ENCODE measurements around the gene PVR. TPM values are rescaled to one million over a fixed set of nuclear protein-coding genes. Genes with fewer than 3 reads are reported as not detected.

The PVR gene
- total and polyA plus RNA-seq, 4 donors: 11.4 to 49.0 (median 32.1) TPM

GRCh38 chr19:44613295-44614178 is 30.2 kb upstream of the PVR start, which contains the start of gene IGSF23:
Gene IGSF23, plus strand, starts transcription at chr19:44613563. Its CDS starts 83 bp downstream, at chr19:44613646.
- peak; percentile 45 for DNase-seq (ENCODE audit: low spot score)
- Histone ChIP-seq H3K27me3 (ENCODE audit: control insufficient read depth in 4 of 4, insufficient read depth in 4 of 4, low read length in 3 of 4) (no peaks in the 10 kb centered on the region), H3K27ac (ENCODE audit: low read depth in 1 of 2, low read length in 2 of 2) (peak within 1 kb of the TSS; percentile 68 to 89), H3K9me3 (ENCODE audit: control insufficient read depth in 4 of 4, low read length in 3 of 4) (no peaks in the 10 kb centered on the region), H3K36me3 (ENCODE audit: control insufficient read depth in 4 of 4, insufficient read depth in 3 of 4, low read depth in 1 of 4, low read length in 3 of 4) (no peaks in the 10 kb centered on the region), H3K4me1 (ENCODE audit: control insufficient read depth in 4 of 4, insufficient read depth in 4 of 4, low read length in 3 of 4) (peaks cover 0 to 50% (median 34%) of the 10 kb centered on the region in 4 donors), H3K4me3 (ENCODE audit: low read depth in 1 of 3, low read length in 3 of 3) (peak within 1 kb of the TSS in 2 of 3 donors; percentile 44 to 74), H3K9ac (ENCODE audit: low read depth in 1 of 2, low read length in 2 of 2) (peak within 1 kb of the TSS in 1 of 2 donors; percentile 87)
- WGBS: 50% methylated on average over 25 of the region's 25 CpGs
- no peak for TF ChIP-seq MAX (IDR thresholded peaks at IDR 0.05)
- TF ChIP-seq, protein P1, sequence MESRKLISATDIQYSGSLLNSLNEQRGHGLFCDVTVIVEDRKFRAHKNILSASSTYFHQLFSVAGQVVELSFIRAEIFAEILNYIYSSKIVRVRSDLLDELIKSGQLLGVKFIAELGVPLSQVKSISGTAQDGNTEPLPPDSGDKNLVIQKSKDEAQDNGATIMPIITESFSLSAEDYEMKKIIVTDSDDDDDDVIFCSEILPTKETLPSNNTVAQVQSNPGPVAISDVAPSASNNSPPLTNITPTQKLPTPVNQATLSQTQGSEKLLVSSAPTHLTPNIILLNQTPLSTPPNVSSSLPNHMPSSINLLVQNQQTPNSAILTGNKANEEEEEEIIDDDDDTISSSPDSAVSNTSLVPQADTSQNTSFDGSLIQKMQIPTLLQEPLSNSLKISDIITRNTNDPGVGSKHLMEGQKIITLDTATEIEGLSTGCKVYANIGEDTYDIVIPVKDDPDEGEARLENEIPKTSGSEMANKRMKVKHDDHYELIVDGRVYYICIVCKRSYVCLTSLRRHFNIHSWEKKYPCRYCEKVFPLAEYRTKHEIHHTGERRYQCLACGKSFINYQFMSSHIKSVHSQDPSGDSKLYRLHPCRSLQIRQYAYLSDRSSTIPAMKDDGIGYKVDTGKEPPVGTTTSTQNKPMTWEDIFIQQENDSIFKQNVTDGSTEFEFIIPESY (IDR thresholded peaks at IDR 0.05): no peak
- TF ChIP-seq HNF4G (IDR thresholded peaks at IDR 0.05): peak; percentile 96
- peak; percentile 71 to 81 for TF ChIP-seq RXRA (IDR thresholded peaks at IDR 0.05)
- no peak for TF ChIP-seq GABPA (IDR thresholded peaks at IDR 0.05 in 1 of 2, conservative IDR thresholded peaks at IDR 0.05 in 1 of 2)
- TF ChIP-seq FOXA1 (IDR thresholded peaks at IDR 0.05): no peak
- TF ChIP-seq EGR1 (IDR thresholded peaks at IDR 0.05; ENCODE audit: low read depth in 2 of 2): no peak
- TF ChIP-seq TAF1 (conservative IDR thresholded peaks at IDR 0.05): peak; percentile 28
- TF ChIP-seq YY1 (IDR thresholded peaks at IDR 0.05): peak; percentile 94
- TF ChIP-seq HNF4A (conservative IDR thresholded peaks at IDR 0.05): peak; percentile 98
- peak; percentile 91 for TF ChIP-seq SP1 (IDR thresholded peaks at IDR 0.05)
- no peak for TF ChIP-seq FOXA2 (IDR thresholded peaks at IDR 0.05)
- no peak for TF ChIP-seq CTCF (IDR thresholded peaks at IDR 0.05; ENCODE audit: low read depth, low read length, missing input control)
- peak; percentile 68 for TF ChIP-seq NR2F2 (IDR thresholded peaks at IDR 0.05)
- TF ChIP-seq JUND (IDR thresholded peaks at IDR 0.05): peak; percentile 45 to 67
- TF ChIP-seq ATF3 (IDR thresholded peaks at IDR 0.05): peak; percentile 41
- TF ChIP-seq, protein P2, sequence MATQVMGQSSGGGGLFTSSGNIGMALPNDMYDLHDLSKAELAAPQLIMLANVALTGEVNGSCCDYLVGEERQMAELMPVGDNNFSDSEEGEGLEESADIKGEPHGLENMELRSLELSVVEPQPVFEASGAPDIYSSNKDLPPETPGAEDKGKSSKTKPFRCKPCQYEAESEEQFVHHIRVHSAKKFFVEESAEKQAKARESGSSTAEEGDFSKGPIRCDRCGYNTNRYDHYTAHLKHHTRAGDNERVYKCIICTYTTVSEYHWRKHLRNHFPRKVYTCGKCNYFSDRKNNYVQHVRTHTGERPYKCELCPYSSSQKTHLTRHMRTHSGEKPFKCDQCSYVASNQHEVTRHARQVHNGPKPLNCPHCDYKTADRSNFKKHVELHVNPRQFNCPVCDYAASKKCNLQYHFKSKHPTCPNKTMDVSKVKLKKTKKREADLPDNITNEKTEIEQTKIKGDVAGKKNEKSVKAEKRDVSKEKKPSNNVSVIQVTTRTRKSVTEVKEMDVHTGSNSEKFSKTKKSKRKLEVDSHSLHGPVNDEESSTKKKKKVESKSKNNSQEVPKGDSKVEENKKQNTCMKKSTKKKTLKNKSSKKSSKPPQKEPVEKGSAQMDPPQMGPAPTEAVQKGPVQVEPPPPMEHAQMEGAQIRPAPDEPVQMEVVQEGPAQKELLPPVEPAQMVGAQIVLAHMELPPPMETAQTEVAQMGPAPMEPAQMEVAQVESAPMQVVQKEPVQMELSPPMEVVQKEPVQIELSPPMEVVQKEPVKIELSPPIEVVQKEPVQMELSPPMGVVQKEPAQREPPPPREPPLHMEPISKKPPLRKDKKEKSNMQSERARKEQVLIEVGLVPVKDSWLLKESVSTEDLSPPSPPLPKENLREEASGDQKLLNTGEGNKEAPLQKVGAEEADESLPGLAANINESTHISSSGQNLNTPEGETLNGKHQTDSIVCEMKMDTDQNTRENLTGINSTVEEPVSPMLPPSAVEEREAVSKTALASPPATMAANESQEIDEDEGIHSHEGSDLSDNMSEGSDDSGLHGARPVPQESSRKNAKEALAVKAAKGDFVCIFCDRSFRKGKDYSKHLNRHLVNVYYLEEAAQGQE (IDR thresholded peaks at IDR 0.05): no peak
- TF ChIP-seq RAD21 (IDR thresholded peaks at IDR 0.05): peak in 1 of 2 donors; percentile 42

Measured in liver (tissue), 9 donors.